ENCODE measurements around the gene MDM2.

The MDM2 gene

GRCh38 chr12:68823696-68824095 lies 15.7 kb downstream of the MDM2 start:
- Histone ChIP-seq H3K9me3 (ENCODE audit: low read length) (no peaks in the 10 kb centered on the region), H3K9ac (ENCODE audit: low read length) (no peak overlapping the region), H2AFZ (ENCODE audit: low read length) (no peak overlapping the region), H3K36me3 (ENCODE audit: insufficient read depth, low read length) (peaks cover 100% of the 10 kb centered on the region), H3K27ac (ENCODE audit: low read depth, low read length, poor library complexity, severe bottlenecking) (no peak overlapping the region), H3K27me3 (ENCODE audit: insufficient read depth, low read length) (no peaks in the 10 kb centered on the region), H3K4me2 (ENCODE audit: low read length) (no peak overlapping the region), H3K9me2 (ENCODE audit: low read depth, low read length) (no peaks in the 10 kb centered on the region), H3K79me2 (ENCODE audit: insufficient read depth, low read length) (peaks cover 20% of the 10 kb centered on the region; the same call in 1 of the 2 replicates), H3F3A (ENCODE audit: insufficient read depth, low read length) (peaks cover 31% of the 10 kb centered on the region), H4K20me1 (ENCODE audit: insufficient read depth, low read length) (peaks cover 7% of the 10 kb centered on the region), H3K4me1 (ENCODE audit: insufficient read depth, low read length, severe bottlenecking) (no peaks in the 10 kb centered on the region), H3K4me3 (ENCODE audit: low read depth, low read length, poor library complexity, severe bottlenecking) (no peak overlapping the region)
- TF ChIP-seq EZH2 (IDR thresholded peaks at IDR 0.05; ENCODE audit: borderline replicate concordance, low read length) (no peak), CTCF (IDR thresholded peaks at IDR 0.05; ENCODE audit: low read length) (no peak)

GRCh38 chr12:68824131-68824530 lies 16.2 kb downstream of the MDM2 start:
- H3K27me3 ChIP-seq (ENCODE audit: insufficient read depth, low read length) = no peaks in the 10 kb centered on the region
- H3K4me3 ChIP-seq (ENCODE audit: low read depth, low read length, poor library complexity, severe bottlenecking) = no peak overlapping the region
- H3K4me2 ChIP-seq (ENCODE audit: low read length) = no peak overlapping the region
- H3K27ac ChIP-seq (ENCODE audit: low read depth, low read length, poor library complexity, severe bottlenecking) = no peak overlapping the region
- peaks cover 4% of the 10 kb centered on the region for H4K20me1 ChIP-seq (ENCODE audit: insufficient read depth, low read length)
- no peaks in the 10 kb centered on the region for H3K9me3 ChIP-seq (ENCODE audit: low read length)
- no peak overlapping the region for H2AFZ ChIP-seq (ENCODE audit: low read length)
- peaks cover 16% of the 10 kb centered on the region; the same call in 1 of the 2 replicates for H3K79me2 ChIP-seq (ENCODE audit: insufficient read depth, low read length)
- TF ChIP-seq CTCF (IDR thresholded peaks at IDR 0.05; ENCODE audit: low read length) = no peak
- no peak for TF ChIP-seq EZH2 (IDR thresholded peaks at IDR 0.05; ENCODE audit: borderline replicate concordance, low read length)
- no peak overlapping the region for H3K9ac ChIP-seq (ENCODE audit: low read length)
- H3K36me3 ChIP-seq (ENCODE audit: insufficient read depth, low read length) = peaks cover 100% of the 10 kb centered on the region
- H3K4me1 ChIP-seq (ENCODE audit: insufficient read depth, low read length, severe bottlenecking) = no peaks in the 10 kb centered on the region
- no peaks in the 10 kb centered on the region for H3K9me2 ChIP-seq (ENCODE audit: low read depth, low read length)
- peaks cover 35% of the 10 kb centered on the region for H3F3A ChIP-seq (ENCODE audit: insufficient read depth, low read length)

GRCh38 chr12:68824597-68825250 lies 16.7 kb downstream of the MDM2 start:
- H3K79me2 ChIP-seq (ENCODE audit: insufficient read depth, low read length) = peaks cover 13% of the 10 kb centered on the region; the same call in 1 of the 2 replicates
- peaks cover 38% of the 10 kb centered on the region for H3F3A ChIP-seq (ENCODE audit: insufficient read depth, low read length)
- H2AFZ ChIP-seq (ENCODE audit: low read length) = no peak overlapping the region
- H3K27ac ChIP-seq (ENCODE audit: low read depth, low read length, poor library complexity, severe bottlenecking) = no peak overlapping the region
- H3K9me3 ChIP-seq (ENCODE audit: low read length) = no peaks in the 10 kb centered on the region
- no peak overlapping the region for H3K4me3 ChIP-seq (ENCODE audit: low read depth, low read length, poor library complexity, severe bottlenecking)
- H4K20me1 ChIP-seq (ENCODE audit: insufficient read depth, low read length) = peaks cover 3% of the 10 kb centered on the region; the same call in 1 of the 2 replicates
- no peaks in the 10 kb centered on the region for H3K27me3 ChIP-seq (ENCODE audit: insufficient read depth, low read length)
- peaks cover 100% of the 10 kb centered on the region for H3K36me3 ChIP-seq (ENCODE audit: insufficient read depth, low read length)
- H3K9me2 ChIP-seq (ENCODE audit: low read depth, low read length) = no peaks in the 10 kb centered on the region
- TF ChIP-seq EZH2 (IDR thresholded peaks at IDR 0.05; ENCODE audit: borderline replicate concordance, low read length) = no peak
- TF ChIP-seq CTCF (IDR thresholded peaks at IDR 0.05; ENCODE audit: low read length) = no peak
- no peak overlapping the region for H3K9ac ChIP-seq (ENCODE audit: low read length)
- H3K4me2 ChIP-seq (ENCODE audit: low read length) = no peak overlapping the region
- H3K4me1 ChIP-seq (ENCODE audit: insufficient read depth, low read length, severe bottlenecking) = no peaks in the 10 kb centered on the region

All from OCI-LY1 (cell line).